ENCODE results near the gene CLIP2. TPM values are rescaled to one million over a fixed set of nuclear protein-coding genes. Genes with fewer than 3 reads are reported as not detected.
"Not testable (repeated sequence)": the region's sequence is repeated elsewhere in the genome, so short reads cannot be mapped to it uniquely, and the experiment has no call there.

CLIP2 gene
- total RNA-seq, 2 donors from 2014 or later = 18.6 to 24.1 TPM

DNA sequence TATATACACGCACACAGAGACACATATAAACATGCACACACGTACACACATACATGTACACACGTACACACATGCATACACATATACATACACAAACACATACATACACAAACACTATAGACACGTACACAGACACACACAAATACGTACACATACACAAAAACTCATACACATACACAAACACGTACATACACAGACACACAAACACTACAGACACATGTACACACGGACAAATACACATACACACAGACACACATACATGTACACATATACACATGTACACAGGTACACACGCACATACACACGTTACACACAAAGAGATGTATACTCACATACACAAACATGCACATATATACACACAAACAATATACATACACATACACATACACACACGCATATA, 129.3 kb downstream of the CLIP2 start:
- Histone ChIP-seq H3K9me3 (no peaks in the 10 kb centered on the region), H3K36me3 (no peaks in the 10 kb centered on the region), H3K27ac (no peak overlapping the region), H3K4me3 (no peak overlapping the region), H3K4me1 (replicated peaks) (no peaks in the 10 kb centered on the region), H3K27me3 (replicated peaks; ENCODE audit: insufficient read depth) (no peaks in the 10 kb centered on the region)
- WGBS = 82% methylated on average over 10 of the region's 10 CpGs
- TF ChIP-seq POLR2A (IDR thresholded peaks at IDR 0.05) (no peak), POLR2AphosphoS5 (IDR thresholded peaks at IDR 0.05) (no peak)
- TF ChIP-seq, protein P1, sequence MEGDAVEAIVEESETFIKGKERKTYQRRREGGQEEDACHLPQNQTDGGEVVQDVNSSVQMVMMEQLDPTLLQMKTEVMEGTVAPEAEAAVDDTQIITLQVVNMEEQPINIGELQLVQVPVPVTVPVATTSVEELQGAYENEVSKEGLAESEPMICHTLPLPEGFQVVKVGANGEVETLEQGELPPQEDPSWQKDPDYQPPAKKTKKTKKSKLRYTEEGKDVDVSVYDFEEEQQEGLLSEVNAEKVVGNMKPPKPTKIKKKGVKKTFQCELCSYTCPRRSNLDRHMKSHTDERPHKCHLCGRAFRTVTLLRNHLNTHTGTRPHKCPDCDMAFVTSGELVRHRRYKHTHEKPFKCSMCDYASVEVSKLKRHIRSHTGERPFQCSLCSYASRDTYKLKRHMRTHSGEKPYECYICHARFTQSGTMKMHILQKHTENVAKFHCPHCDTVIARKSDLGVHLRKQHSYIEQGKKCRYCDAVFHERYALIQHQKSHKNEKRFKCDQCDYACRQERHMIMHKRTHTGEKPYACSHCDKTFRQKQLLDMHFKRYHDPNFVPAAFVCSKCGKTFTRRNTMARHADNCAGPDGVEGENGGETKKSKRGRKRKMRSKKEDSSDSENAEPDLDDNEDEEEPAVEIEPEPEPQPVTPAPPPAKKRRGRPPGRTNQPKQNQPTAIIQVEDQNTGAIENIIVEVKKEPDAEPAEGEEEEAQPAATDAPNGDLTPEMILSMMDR (IDR thresholded peaks at IDR 0.05) = no peak
- DNase-seq (ENCODE audit: low spot score) = no peak
- intact Hi-C loops (cut with DNase I) = loop anchor here (5.0 kb wide), 1 partner anchor 144 kb away; no protein-coding TSS in a partner anchor

DNA sequence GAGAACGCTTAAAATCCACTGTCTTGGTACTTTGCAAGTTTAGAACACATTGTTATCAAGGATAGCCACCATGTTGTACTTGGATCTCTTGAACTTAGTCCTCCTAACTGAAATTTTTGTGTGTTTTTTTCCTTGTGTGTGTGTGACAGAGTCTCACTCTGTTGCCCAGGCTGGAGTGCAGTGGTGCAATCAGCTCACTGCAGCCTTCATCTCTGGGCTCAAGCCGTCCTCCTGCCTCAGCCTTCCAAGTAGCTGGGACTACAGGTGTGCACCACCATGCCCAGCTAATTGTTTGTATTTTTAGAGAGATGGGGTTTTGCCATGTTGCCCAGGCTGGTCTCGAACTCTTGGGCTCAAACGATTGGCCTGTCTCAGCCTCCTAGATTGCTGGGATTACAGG, 130.0 kb downstream of the CLIP2 start:
- not testable (repeated sequence) for H3K9me3 ChIP-seq

DNA sequence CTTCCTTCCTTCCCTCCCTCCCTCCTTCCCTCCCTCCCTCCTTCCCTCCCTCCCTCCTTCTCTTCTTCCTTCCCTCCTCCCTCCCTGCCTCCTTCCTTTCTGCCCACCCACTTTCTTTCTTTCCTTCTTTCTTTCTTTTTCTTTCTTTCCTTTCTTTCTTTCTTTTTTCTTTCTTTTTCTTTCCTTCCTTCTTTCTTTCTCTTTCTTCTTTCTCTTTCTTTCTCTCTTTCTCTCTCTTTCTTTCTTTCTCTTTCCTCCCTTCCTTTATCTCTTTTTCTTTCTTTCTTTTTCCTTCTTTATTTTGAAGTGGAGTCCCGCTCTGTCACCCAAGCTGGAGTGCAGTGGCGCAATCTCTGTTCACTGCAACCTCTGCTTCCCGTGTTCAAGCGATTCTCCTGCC, 130.8 kb downstream of the CLIP2 start:
- H3K9me3 ChIP-seq = no peaks in the 10 kb centered on the region
- H3K27me3 ChIP-seq (replicated peaks; ENCODE audit: insufficient read depth) = no peaks in the 10 kb centered on the region
- intact Hi-C loops (cut with DNase I) = no loop called here
- no peaks in the 10 kb centered on the region for H3K36me3 ChIP-seq
- DNase-seq (ENCODE audit: low spot score) = no peak
- WGBS = 88% methylated on average over 4 of the region's 4 CpGs
- TF ChIP-seq POLR2A (IDR thresholded peaks at IDR 0.05) (no peak), POLR2AphosphoS5 (IDR thresholded peaks at IDR 0.05) (no peak)
- TF ChIP-seq, protein P1 (IDR thresholded peaks at IDR 0.05) = no peak
- no peak overlapping the region for H3K27ac ChIP-seq
- no peaks in the 10 kb centered on the region for H3K4me1 ChIP-seq (replicated peaks)
- no peak overlapping the region for H3K4me3 ChIP-seq

More for the DNA sequence above, 130.0 kb downstream of the CLIP2 start:
- H3K27ac ChIP-seq; H3K4me3 ChIP-seq; H3K27me3 ChIP-seq (replicated peaks; ENCODE audit: insufficient read depth); H3K4me1 ChIP-seq (replicated peaks); H3K36me3 ChIP-seq; DNase-seq (ENCODE audit: low spot score): not testable (repeated sequence)
- 46% methylated on average over 4 of the region's 4 CpGs for WGBS
- intact Hi-C loops (cut with DNase I) = loop anchor here (5.0 kb wide), 1 partner anchor 143 kb away; no protein-coding TSS in a partner anchor

DNA sequence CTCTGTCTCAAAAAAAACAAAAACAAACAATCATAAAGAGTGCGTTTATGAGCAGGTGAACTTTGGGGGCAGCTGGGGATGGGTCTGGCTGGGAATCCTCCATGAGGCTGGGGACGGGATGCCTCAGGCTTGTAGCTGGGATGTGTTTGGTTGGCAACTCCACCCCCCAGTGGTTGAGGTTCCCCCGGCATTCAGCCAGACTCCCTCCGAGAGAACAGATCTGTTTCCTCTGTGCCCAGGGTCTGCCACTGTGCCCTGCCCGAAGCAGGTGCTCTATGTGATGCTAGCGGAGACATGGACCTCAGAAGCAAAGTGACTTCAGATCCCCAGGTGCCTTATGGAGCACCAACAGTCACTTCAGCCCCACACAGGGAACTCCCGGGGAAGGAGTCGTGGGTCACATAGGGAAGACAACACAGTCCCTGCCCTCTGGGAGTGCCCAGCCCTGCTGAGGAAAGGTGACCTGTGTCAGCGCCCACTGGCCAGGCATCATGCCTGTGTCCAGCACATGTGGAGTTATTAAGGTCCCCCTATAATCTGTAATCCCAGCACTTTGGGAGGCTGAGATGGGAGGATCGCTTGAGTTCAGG, 135.2 kb downstream of the CLIP2 start:
- no peaks in the 10 kb centered on the region for H3K4me1 ChIP-seq (replicated peaks)
- DNase-seq (ENCODE audit: low spot score) = no peak
- H3K27me3 ChIP-seq (replicated peaks; ENCODE audit: insufficient read depth) = no peaks in the 10 kb centered on the region
- WGBS = 83% methylated on average over 10 of the region's 10 CpGs
- H3K4me3 ChIP-seq = no peak overlapping the region
- H3K36me3 ChIP-seq = no peaks in the 10 kb centered on the region
- H3K9me3 ChIP-seq = no peaks in the 10 kb centered on the region
- intact Hi-C loops (cut with DNase I) = no loop called here
- H3K27ac ChIP-seq = no peak overlapping the region
- TF ChIP-seq POLR2A (IDR thresholded peaks at IDR 0.05) (no peak), POLR2AphosphoS5 (IDR thresholded peaks at IDR 0.05) (no peak)
- TF ChIP-seq, protein P1 (IDR thresholded peaks at IDR 0.05) = no peak

DNA sequence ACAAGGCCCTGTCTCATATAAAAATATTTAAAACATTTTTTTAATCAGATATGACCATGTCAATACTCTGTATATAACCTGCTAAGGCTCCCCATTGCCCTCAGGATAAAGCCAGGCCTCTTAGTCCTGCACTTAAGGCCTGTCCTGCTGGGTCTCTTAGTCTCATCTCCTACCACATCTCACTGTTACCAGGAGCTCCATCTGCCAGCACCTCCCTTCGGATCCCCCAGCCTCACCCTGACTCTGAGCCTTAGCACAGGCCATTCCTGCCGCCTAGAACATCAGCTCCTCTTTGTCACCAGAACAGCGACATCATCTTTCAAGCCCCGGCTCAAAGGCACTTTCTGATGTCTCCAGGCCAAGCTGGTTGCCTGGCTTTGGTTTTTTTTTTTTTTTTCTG, 138.8 kb downstream of the CLIP2 start:
- no peaks in the 10 kb centered on the region for H3K27me3 ChIP-seq (replicated peaks; ENCODE audit: insufficient read depth)
- TF ChIP-seq POLR2A (IDR thresholded peaks at IDR 0.05) = no peak
- no peak for TF ChIP-seq POLR2AphosphoS5 (IDR thresholded peaks at IDR 0.05)
- TF ChIP-seq, protein P1 (IDR thresholded peaks at IDR 0.05) = no peak
- no peak overlapping the region for H3K4me3 ChIP-seq
- H3K4me1 ChIP-seq (replicated peaks) = no peaks in the 10 kb centered on the region
- intact Hi-C loops (cut with DNase I) = no loop called here
- no peak overlapping the region for H3K27ac ChIP-seq
- no peaks in the 10 kb centered on the region for H3K9me3 ChIP-seq
- WGBS = 93% methylated on average over 4 of the region's 4 CpGs
- H3K36me3 ChIP-seq = no peaks in the 10 kb centered on the region
- no peak for DNase-seq (ENCODE audit: low spot score)

All from prostate gland (tissue), 2 donors.